ENCODE results near the gene KCNMA1. TPM values are rescaled to one million over a fixed set of nuclear protein-coding genes. Genes with fewer than 3 reads are reported as not detected.

Gene KCNMA1
- total RNA-seq, 4 donors from 2014 or later: 68.4 to 170 (median 119) TPM

DNA sequence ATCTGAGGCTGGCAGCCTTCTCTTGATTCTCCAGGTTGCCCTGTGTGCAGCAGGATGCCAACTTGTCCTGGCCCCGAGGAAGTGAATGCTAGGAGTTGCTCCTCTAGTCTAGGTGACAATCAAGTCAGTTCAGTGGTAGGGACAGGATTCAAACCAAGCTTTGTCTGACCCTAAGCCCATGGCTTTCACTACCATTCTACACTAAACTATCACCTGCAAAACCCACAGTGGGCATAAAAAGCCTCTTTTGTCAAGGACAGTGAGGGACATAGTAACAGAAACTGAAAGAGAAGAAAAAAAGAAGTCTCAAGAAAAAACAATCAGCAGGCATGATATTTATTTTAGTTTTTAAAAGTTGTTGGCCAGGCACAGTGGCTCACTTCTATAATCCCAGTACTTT is 33.5 kb downstream of the KCNMA1 start:
- no peak for DNase-seq
- Histone ChIP-seq H3K27ac (peak overlapping the region; percentile 62 to 77 (median 68)), H3K4me1 (peaks cover 32 to 49% (median 41%) of the 10 kb centered on the region in 4 donors), H3K4me3 (no peak overlapping the region), H3K27me3 (no peaks in the 10 kb centered on the region), H3K9me3 (no peaks in the 10 kb centered on the region), H3K36me3 (no peaks in the 10 kb centered on the region)
- in situ Hi-C loops (cut with MboI; ENCODE audit: low pct_ligation_motif_present in 1 of 4, low pct_unique_long_range_greater_than_20kb in 1 of 4, low sequenced_read_pairs in 3 of 4): no loop called here
- 25 to 29% methylated on average over 1 of the region's 1 CpG for WGBS, 2 donors (ENCODE audit: low coverage in 1 of 2)
- TF ChIP-seq, protein P1, sequence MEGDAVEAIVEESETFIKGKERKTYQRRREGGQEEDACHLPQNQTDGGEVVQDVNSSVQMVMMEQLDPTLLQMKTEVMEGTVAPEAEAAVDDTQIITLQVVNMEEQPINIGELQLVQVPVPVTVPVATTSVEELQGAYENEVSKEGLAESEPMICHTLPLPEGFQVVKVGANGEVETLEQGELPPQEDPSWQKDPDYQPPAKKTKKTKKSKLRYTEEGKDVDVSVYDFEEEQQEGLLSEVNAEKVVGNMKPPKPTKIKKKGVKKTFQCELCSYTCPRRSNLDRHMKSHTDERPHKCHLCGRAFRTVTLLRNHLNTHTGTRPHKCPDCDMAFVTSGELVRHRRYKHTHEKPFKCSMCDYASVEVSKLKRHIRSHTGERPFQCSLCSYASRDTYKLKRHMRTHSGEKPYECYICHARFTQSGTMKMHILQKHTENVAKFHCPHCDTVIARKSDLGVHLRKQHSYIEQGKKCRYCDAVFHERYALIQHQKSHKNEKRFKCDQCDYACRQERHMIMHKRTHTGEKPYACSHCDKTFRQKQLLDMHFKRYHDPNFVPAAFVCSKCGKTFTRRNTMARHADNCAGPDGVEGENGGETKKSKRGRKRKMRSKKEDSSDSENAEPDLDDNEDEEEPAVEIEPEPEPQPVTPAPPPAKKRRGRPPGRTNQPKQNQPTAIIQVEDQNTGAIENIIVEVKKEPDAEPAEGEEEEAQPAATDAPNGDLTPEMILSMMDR (IDR thresholded peaks at IDR 0.05): no peak
- TF ChIP-seq POLR2A (IDR thresholded peaks at IDR 0.05) (no peak), EP300 (IDR thresholded peaks at IDR 0.05; ENCODE audit: low read depth) (no peak), POLR2AphosphoS5 (IDR thresholded peaks at IDR 0.05) (no peak)
- intact Hi-C loops (cut with DNase I; ENCODE audit: low total_unique reads): no loop called here

DNA sequence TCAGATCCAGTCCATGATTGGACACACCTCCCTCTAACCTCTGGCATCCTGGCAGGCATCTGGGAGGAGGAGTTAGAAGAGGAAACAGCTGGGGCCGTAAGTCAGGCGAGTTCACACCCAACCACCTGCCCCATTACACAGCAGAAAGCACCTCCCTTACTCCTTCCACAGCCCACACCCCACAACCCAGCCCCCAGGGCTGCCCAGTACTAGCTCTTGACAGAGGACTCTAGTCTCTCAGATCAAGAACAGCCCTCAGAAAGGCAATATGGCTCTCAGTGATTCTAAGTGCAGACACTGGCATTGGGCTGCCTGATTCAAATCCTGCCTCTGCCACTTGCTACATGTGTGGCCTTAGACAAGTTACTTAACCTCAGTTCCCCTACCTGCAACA is 34.1 kb downstream of the KCNMA1 start:
- intact Hi-C loops (cut with DNase I; ENCODE audit: low total_unique reads): no loop called here
- peaks cover 32 to 49% (median 41%) of the 10 kb centered on the region in 4 donors for H3K4me1 ChIP-seq
- 12% methylated on average over 2 of the region's 2 CpGs; no CpG with 5 or more reads in 1 of the 2 donors for WGBS, 2 donors (ENCODE audit: low coverage in 1 of 2)
- H3K27ac ChIP-seq: peak overlapping the region; percentile 62 to 77 (median 68)
- DNase-seq: peak; percentile 68
- in situ Hi-C loops (cut with MboI; ENCODE audit: low pct_ligation_motif_present in 1 of 4, low pct_unique_long_range_greater_than_20kb in 1 of 4, low sequenced_read_pairs in 3 of 4): no loop called here
- no peaks in the 10 kb centered on the region for H3K27me3 ChIP-seq
- TF ChIP-seq POLR2A (IDR thresholded peaks at IDR 0.05): peak; percentile 45
- no peak for TF ChIP-seq EP300 (IDR thresholded peaks at IDR 0.05; ENCODE audit: low read depth)
- TF ChIP-seq, protein P1 (IDR thresholded peaks at IDR 0.05): no peak
- peak; percentile 50 to 67 (median 50) for TF ChIP-seq POLR2AphosphoS5 (IDR thresholded peaks at IDR 0.05)
- no peak overlapping the region for H3K4me3 ChIP-seq
- H3K36me3 ChIP-seq: no peaks in the 10 kb centered on the region
- no peaks in the 10 kb centered on the region for H3K9me3 ChIP-seq

DNA sequence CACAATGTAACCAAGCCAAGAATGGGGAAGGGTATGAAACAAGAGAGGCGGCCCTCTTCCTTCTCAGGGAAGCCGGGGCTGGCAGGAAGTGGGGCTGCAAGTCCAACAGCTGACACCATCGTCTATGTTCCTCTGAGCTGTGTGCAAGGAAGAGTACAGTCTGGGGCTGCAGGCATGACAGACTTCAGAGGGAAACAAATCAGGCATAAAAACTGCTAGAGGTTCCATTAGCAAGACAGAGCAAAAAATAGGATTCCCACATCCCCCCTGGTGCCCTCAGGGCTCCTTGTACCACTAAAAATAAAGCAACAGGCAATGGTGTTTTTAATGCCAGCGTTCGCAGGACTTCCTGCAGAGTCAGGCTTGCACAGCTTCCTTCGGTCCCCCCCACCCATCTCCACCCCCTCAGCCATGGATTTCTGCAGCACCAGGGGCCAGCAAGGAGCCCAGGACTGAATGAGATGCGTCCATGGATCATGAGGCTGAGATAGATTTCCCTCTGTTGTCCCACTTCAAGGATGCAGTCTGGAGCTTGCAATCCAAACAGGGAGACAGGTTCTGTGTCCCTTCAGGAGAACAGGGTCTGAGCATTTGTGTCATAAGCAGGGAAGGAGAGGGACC is 34.6 kb downstream of the KCNMA1 start:
- intact Hi-C loops (cut with DNase I; ENCODE audit: low total_unique reads): no loop called here
- H3K4me3 ChIP-seq: no peak overlapping the region
- H3K36me3 ChIP-seq: no peaks in the 10 kb centered on the region
- no peak for DNase-seq
- no peaks in the 10 kb centered on the region for H3K9me3 ChIP-seq
- H3K27me3 ChIP-seq: no peaks in the 10 kb centered on the region
- in situ Hi-C loops (cut with MboI; ENCODE audit: low pct_ligation_motif_present in 1 of 4, low pct_unique_long_range_greater_than_20kb in 1 of 4, low sequenced_read_pairs in 3 of 4): no loop called here
- 24% methylated on average over 7 of the region's 7 CpGs; no CpG with 5 or more reads in 1 of the 2 donors for whole genome bisulfite sequencing, 2 donors (ENCODE audit: low coverage in 1 of 2)
- H3K4me1 ChIP-seq: peaks cover 32 to 48% (median 41%) of the 10 kb centered on the region in 4 donors
- TF ChIP-seq EP300 (IDR thresholded peaks at IDR 0.05; ENCODE audit: low read depth) (no peak), POLR2A (IDR thresholded peaks at IDR 0.05) (no peak), POLR2AphosphoS5 (IDR thresholded peaks at IDR 0.05) (no peak)
- TF ChIP-seq, protein P1 (IDR thresholded peaks at IDR 0.05): no peak
- peak overlapping the region; percentile 62 to 77 (median 68) for H3K27ac ChIP-seq

DNA sequence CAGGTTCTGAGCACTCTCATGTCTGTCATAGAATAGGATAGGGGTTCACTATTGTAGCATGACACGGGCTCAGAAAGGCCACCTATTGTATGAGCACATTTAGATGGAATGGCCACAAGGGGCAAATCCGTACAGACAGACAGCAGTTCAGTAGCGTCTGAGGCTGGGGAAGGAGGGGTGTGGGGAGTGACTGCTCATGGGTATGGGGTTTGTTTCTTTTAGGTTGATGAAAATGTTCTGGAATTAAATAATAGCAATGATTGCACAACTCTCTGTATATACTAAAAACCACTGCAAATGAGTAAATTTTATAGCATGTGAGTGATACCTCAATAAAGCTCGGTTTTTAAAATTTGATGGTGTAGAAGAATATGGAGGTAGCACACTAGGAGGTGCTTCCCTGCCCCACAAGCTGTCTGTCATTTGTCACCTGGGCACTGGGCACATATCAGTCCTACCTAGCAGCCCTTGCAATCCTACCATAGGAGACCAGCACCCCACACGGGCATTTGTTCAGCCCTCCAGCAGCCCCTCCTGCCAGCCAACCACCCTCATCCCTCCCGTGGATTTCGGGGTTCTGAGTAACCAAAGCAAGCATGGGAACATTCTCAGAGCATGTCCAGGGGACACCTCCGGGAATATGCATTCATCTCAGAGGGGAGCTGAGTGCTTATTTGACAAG is 35.2 kb downstream of the KCNMA1 start:
- 44 to 51% methylated on average over 1 to 8 of the region's 8 CpGs for WGBS, 2 donors (ENCODE audit: low coverage in 1 of 2)
- Histone ChIP-seq H3K4me1 (peaks cover 32 to 46% (median 41%) of the 10 kb centered on the region in 4 donors), H3K9me3 (no peaks in the 10 kb centered on the region), H3K27me3 (no peaks in the 10 kb centered on the region), H3K4me3 (no peak overlapping the region), H3K36me3 (no peaks in the 10 kb centered on the region), H3K27ac (peak overlapping the region; percentile 62 to 77 (median 68))
- TF ChIP-seq EP300 (IDR thresholded peaks at IDR 0.05; ENCODE audit: low read depth) (no peak), POLR2A (IDR thresholded peaks at IDR 0.05) (no peak)
- TF ChIP-seq, protein P1 (IDR thresholded peaks at IDR 0.05): no peak
- intact Hi-C loops (cut with DNase I; ENCODE audit: low total_unique reads): no loop called here
- in situ Hi-C loops (cut with MboI; ENCODE audit: low pct_ligation_motif_present in 1 of 4, low pct_unique_long_range_greater_than_20kb in 1 of 4, low sequenced_read_pairs in 3 of 4): no loop called here
- DNase-seq: no peak
